PC-3 (cell line): Measurements from ENCODE around the gene SNX20. TPM values are rescaled to one million over a fixed set of nuclear protein-coding genes. Genes with fewer than 3 reads are reported as not detected.

Experiments used
- ATAC-seq: fragments of 200-7000 bp; cut with Tn5 transposase; 2 replicates; pipeline ENCODE4 v1.9.1; 2020; ENCODE audit warnings: mild to moderate bottlenecking, moderate library complexity
- BruUV-seq: library from RNA; stranded (reverse); fragments of 400-500 nt; replicated peaks from 2 replicates; lab custom pipeline; 2021; lab: Mats Ljungman, UMichigan
- CTCF ChIA-PET: fragments of 300-600 bp; sonication (Branson Sonifier 250); formaldehyde crosslinking; loops from one replicate; lab custom pipeline; 2022; ENCODE audit warnings: antibody characterized with exemption; lab: Charles Lee
- POLR2A ChIA-PET: fragments of 300-600 bp; sonication (Branson Sonifier 250); formaldehyde crosslinking; loops from one replicate; lab custom pipeline; 2022; ENCODE audit warnings: antibody characterized with exemption; ENCODE audit not compliant: unreplicated experiment; lab: Charles Lee
- DNase-seq: peaks from one replicate; pipeline ENCODE4 v3.0.0-alpha.2; 2015
- H2AFZ ChIP-seq: fragments of 300-600 bp; sonication (generic); 2 replicates; pipeline ENCODE4 v1.6.0; 2016; ENCODE audit warnings: antibody characterized with exemption, low read length
- H3F3A ChIP-seq: fragments of 300-600 bp; sonication (generic); one replicate; pipeline ENCODE4 v1.6.0; 2017; ENCODE audit warnings: antibody characterized with exemption, low read length, control low read depth, mild to moderate bottlenecking; ENCODE audit not compliant: unreplicated experiment
- H3K27ac ChIP-seq: fragments of 300-600 bp; sonication (generic); 2 replicates; pipeline ENCODE4 v1.5.1; 2016; ENCODE audit warnings: mild to moderate bottlenecking, low read length
- H3K27me3 ChIP-seq: fragments of 300-600 bp; sonication (generic); 2 replicates; pipeline ENCODE4 v1.6.1; 2016; ENCODE audit warnings: low read length, mixed read lengths
- H3K36me3 ChIP-seq: fragments of 300-600 bp; sonication (generic); 2 replicates; pipeline ENCODE4 v1.6.1; 2016; ENCODE audit warnings: low read depth, mixed run types, low read length, mixed read lengths
- H3K4me1 ChIP-seq: fragments of 300-600 bp; sonication (generic); 2 replicates; pipeline ENCODE4 v1.5.1; 2016; ENCODE audit warnings: low read length; ENCODE audit not compliant: insufficient read depth
- H3K4me2 ChIP-seq: fragments of 300-600 bp; sonication (generic); 2 replicates; pipeline ENCODE4 v1.6.0; 2016; ENCODE audit warnings: low read length
- H3K4me3 ChIP-seq: fragments of 300-600 bp; sonication (generic); 2 replicates; pipeline ENCODE4 v1.5.1; 2016; ENCODE audit warnings: mild to moderate bottlenecking, low read length, mixed read lengths
- H3K79me2 ChIP-seq: fragments of 300-600 bp; sonication (generic); 2 replicates; pipeline ENCODE4 v1.6.1; 2017; ENCODE audit warnings: low read length, mixed read lengths
- H3K9ac ChIP-seq: fragments of 300-600 bp; sonication (generic); 2 replicates; pipeline ENCODE4 v1.6.0; 2016; ENCODE audit warnings: mild to moderate bottlenecking, low read length
- H3K9me2 ChIP-seq: fragments of 300-600 bp; sonication (generic); replicated peaks from 2 replicates; pipeline ENCODE4 v1.6.1; 2016; ENCODE audit warnings: mixed run types, low read length, mixed read lengths
- H3K9me3 ChIP-seq: fragments of 300-600 bp; sonication (generic); 2 replicates; pipeline ENCODE4 v1.6.1; 2016; ENCODE audit warnings: low read length, mixed read lengths
- H4K20me1 ChIP-seq: fragments of 300-600 bp; sonication (generic); 2 replicates; pipeline ENCODE4 v1.6.1; 2016; ENCODE audit warnings: low read length, mixed read lengths
- CTCF ChIP-seq: fragments of 300-600 bp; sonication (generic); conservative IDR thresholded peaks from 2 replicates; pipeline ENCODE4 v1.5.1; 2017; ENCODE audit warnings: antibody characterized with exemption, low read depth, mild to moderate bottlenecking, low read length
- EZH2 ChIP-seq: fragments of 300-600 bp; sonication (generic); IDR thresholded peaks from one replicate; pipeline ENCODE4 v1.6.1; 2017; ENCODE audit warnings: antibody characterized with exemption, mild to moderate bottlenecking, low read length; ENCODE audit not compliant: unreplicated experiment
- EZH2phosphoT487 ChIP-seq: fragments of 300-600 bp; sonication (generic); IDR thresholded peaks from 2 replicates; pipeline ENCODE4 v1.6.1; 2018; ENCODE audit warnings: mild to moderate bottlenecking, antibody characterized with exemption, low read length, borderline replicate concordance
- intact Hi-C: fragments of 100-400 bp; cut with micrococcal nuclease; formaldehyde crosslinking; loops from 2 replicates; pipeline ENCODE4 v1.9.0; 2023
- total RNA-seq: library from RNA; depleted of rRNA; stranded (reverse); fragments of >200 nt; gene quantifications from 2 replicates; pipeline ENCODE4 v1.2.3, GENCODE V29; 2014

SNX20 gene
- total RNA-seq, 1 experiment from 2014 or later: not detected

GRCh38 chr16:50665128-50665878, 15.8 kb downstream of the SNX20 start:
- intact Hi-C loops: loop anchor here (1.0 to 10.0 kb wide), 5 partner anchors 82 to 640 kb away; partner anchors contain the start of gene CNEP1R1
- Histone ChIP-seq H3K9me3 (no peaks in the 10 kb centered on the region), H3K27me3 (no peaks in the 10 kb centered on the region), H2AFZ (peak overlapping the region; percentile 85), H3K79me2 (no peaks in the 10 kb centered on the region), H3K36me3 (no peaks in the 10 kb centered on the region), H3K4me3 (peak overlapping the region; percentile 64), H3K27ac (no peak overlapping the region), H3F3A (no peaks in the 10 kb centered on the region), H3K4me2 (peak overlapping the region; percentile 83), H3K9ac (no peak overlapping the region), H3K9me2 (no peaks in the 10 kb centered on the region), H4K20me1 (no peaks in the 10 kb centered on the region), H3K4me1 (no peaks in the 10 kb centered on the region)
- POLR2A ChIA-PET: no interaction called here
- ATAC-seq (peak; percentile 79), DNase-seq (peak; percentile 79)
- TF ChIP-seq EZH2phosphoT487 (no peak), EZH2 (no peak), CTCF (peak; percentile 70)
- CTCF ChIA-PET: interaction anchor here (0.6 to 1.2 kb wide), 7 partner anchors 55 to 310 kb away, joined by 3 to 13 read pairs (median 3); no protein-coding TSS in a partner anchor
- BruUV-seq: no TSS peak

- Histone ChIP-seq H3K36me3 (no peaks in the 10 kb centered on the region), H2AFZ (no peak overlapping the region), H3K9me2 (no peaks in the 10 kb centered on the region), H3K4me1 (no peaks in the 10 kb centered on the region), H3F3A (no peaks in the 10 kb centered on the region), H3K4me2 (no peak overlapping the region), H4K20me1 (no peaks in the 10 kb centered on the region), H3K9ac (no peak overlapping the region), H3K9me3 (no peaks in the 10 kb centered on the region), H3K4me3 (no peak overlapping the region), H3K79me2 (no peaks in the 10 kb centered on the region), H3K27me3 (no peaks in the 10 kb centered on the region), H3K27ac (no peak overlapping the region)
- POLR2A ChIA-PET: no interaction called here
- CTCF ChIA-PET: interaction anchor here (0.8 kb wide), 1 partner anchor 142 kb away, joined by 4 read pairs; no protein-coding TSS in a partner anchor
- ATAC-seq: no peak
- BruUV-seq: no TSS peak
- TF ChIP-seq EZH2 (no peak), CTCF (no peak), EZH2phosphoT487 (no peak)
- no peak for DNase-seq
- intact Hi-C loops: loop anchor here (10.0 kb wide), 1 partner anchor 289 kb away; no protein-coding TSS in a partner anchor
Measured at GRCh38 chr16:50664270-50664669, 16.8 kb downstream of the SNX20 start.

GRCh38 chr16:50662306-50662940, 18.7 kb downstream of the SNX20 start:
- H3K4me3 ChIP-seq: no peak overlapping the region
- no TSS peak for BruUV-seq
- no peak overlapping the region for H2AFZ ChIP-seq
- no peaks in the 10 kb centered on the region for H3K9me3 ChIP-seq
- H3K36me3 ChIP-seq: no peaks in the 10 kb centered on the region
- no peaks in the 10 kb centered on the region for H3K27me3 ChIP-seq
- no peaks in the 10 kb centered on the region for H3K79me2 ChIP-seq
- H3K9ac ChIP-seq: no peak overlapping the region
- POLR2A ChIA-PET: no interaction called here
- CTCF ChIA-PET: no interaction called here
- H3K4me2 ChIP-seq: no peak overlapping the region
- no peak for ATAC-seq
- H4K20me1 ChIP-seq: no peaks in the 10 kb centered on the region
- TF ChIP-seq EZH2: no peak
- TF ChIP-seq CTCF: no peak
- no peak for TF ChIP-seq EZH2phosphoT487
- H3K9me2 ChIP-seq: no peaks in the 10 kb centered on the region
- no peaks in the 10 kb centered on the region for H3F3A ChIP-seq
- H3K27ac ChIP-seq: no peak overlapping the region
- DNase-seq: no peak
- intact Hi-C loops: loop anchor here (10.0 kb wide), 1 partner anchor 288 kb away; no protein-coding TSS in a partner anchor
- H3K4me1 ChIP-seq: no peaks in the 10 kb centered on the region
